WTC11 (cell line): ENCODE measurements around the gene ASB3. TPM values are rescaled to one million over a fixed set of nuclear protein-coding genes. Genes with fewer than 3 reads are reported as not detected.

Source experiments
- ATAC-seq: fragments of 200-7000 bp; cut with Tn5 transposase; 2 replicates; pipeline ENCODE4 v1.10.0; 2021; ENCODE audit warnings: mild to moderate bottlenecking, moderate library complexity
- CTCF ChIA-PET: fragments of 300-600 bp; sonication (Branson Sonifier 250); formaldehyde crosslinking; loops from one replicate; lab custom pipeline; 2021; ENCODE audit warnings: antibody characterized with exemption; lab: Charles Lee
- POLR2A ChIA-PET: fragments of 350-600 bp; sonication (Branson Sonifier 250); formaldehyde crosslinking; loops from one replicate; lab custom pipeline; 2021; ENCODE audit warnings: antibody characterized with exemption; lab: Charles Lee
- DNase-seq: peaks from one replicate; pipeline ENCODE4 v3.0.0; 2021; ENCODE audit warnings: low spot score
- H3K27ac Mint-ChIP-seq: 2 replicates; pipeline ENCODE4 v1.8.0; 2021; ENCODE audit warnings: mixed read lengths
- H3K27me3 Mint-ChIP-seq: 2 replicates; pipeline ENCODE4 v1.8.0; 2021; ENCODE audit warnings: low read depth, mild to moderate bottlenecking, moderate library complexity, mixed read lengths
- H3K36me3 Mint-ChIP-seq: 2 replicates; pipeline ENCODE4 v1.8.0; 2021; ENCODE audit warnings: mixed read lengths
- H3K4me1 Mint-ChIP-seq: 2 replicates; pipeline ENCODE4 v1.8.0; 2022; ENCODE audit warnings: mixed read lengths
- H3K4me3 Mint-ChIP-seq: 2 replicates; pipeline ENCODE4 v1.8.0; 2021; ENCODE audit warnings: mild to moderate bottlenecking, moderate library complexity, mixed read lengths
- H3K9me3 Mint-ChIP-seq: 2 replicates; pipeline ENCODE4 v1.8.0; 2021; ENCODE audit warnings: mixed read lengths
- ARID4B ChIP-seq: sonication (generic); formaldehyde crosslinking; IDR thresholded peaks from 2 replicates; pipeline ENCODE4 v1.8.0; 2023; ENCODE audit warnings: missing genetic modification reagents, mild to moderate bottlenecking, borderline replicate concordance
- ESRRA ChIP-seq: sonication (generic); formaldehyde crosslinking; IDR thresholded peaks from 2 replicates; pipeline ENCODE4 v1.8.1; 2022; ENCODE audit warnings: mild to moderate bottlenecking, missing genetic modification reagents, borderline replicate concordance
- FOXK1 ChIP-seq: sonication (generic); formaldehyde crosslinking; IDR thresholded peaks from 2 replicates; pipeline ENCODE4 v1.8.0; 2022; ENCODE audit warnings: mild to moderate bottlenecking, moderate library complexity, missing genetic modification reagents
- GTF2I ChIP-seq: fragments of 250-450 bp; sonication (Bioruptor Pico); conservative IDR thresholded peaks from 2 replicates; pipeline ENCODE4 v1.4.0; 2021; ENCODE audit warnings: mild to moderate bottlenecking
- IRF2 ChIP-seq: sonication (generic); formaldehyde crosslinking; IDR thresholded peaks from 2 replicates; pipeline ENCODE4 v1.8.0; 2022; ENCODE audit warnings: low read depth, missing genetic modification reagents, borderline replicate concordance
- NFYB ChIP-seq: sonication (generic); formaldehyde crosslinking; conservative IDR thresholded peaks from 2 replicates; pipeline ENCODE4 v1.8.0; 2022; ENCODE audit warnings: low read depth, missing genetic modification reagents
- PRRX2 ChIP-seq: fragments of 250-450 bp; sonication (Bioruptor Pico); IDR thresholded peaks from 2 replicates; pipeline ENCODE4 v1.8.0; 2021; ENCODE audit warnings: mild to moderate bottlenecking
- RORB ChIP-seq: fragments of 250-450 bp; sonication (Bioruptor Pico); IDR thresholded peaks from 2 replicates; pipeline ENCODE4 v1.9.0; 2021; ENCODE audit warnings: mild to moderate bottlenecking
- SMAD3 ChIP-seq: sonication (generic); formaldehyde crosslinking; IDR thresholded peaks from 2 replicates; pipeline ENCODE4 v1.8.0; 2022; ENCODE audit warnings: missing genetic modification reagents, mild to moderate bottlenecking, borderline replicate concordance
- ZBTB21 ChIP-seq: sonication (generic); formaldehyde crosslinking; IDR thresholded peaks from 2 replicates; pipeline ENCODE4 v1.8.1; 2023; ENCODE audit warnings: mild to moderate bottlenecking, missing genetic modification reagents, borderline replicate concordance
- ZBTB43 ChIP-seq: sonication (generic); formaldehyde crosslinking; IDR thresholded peaks from 2 replicates; pipeline ENCODE4 v1.8.1; 2023; ENCODE audit warnings: mild to moderate bottlenecking, missing genetic modification reagents
- ZNF232 ChIP-seq: sonication (generic); formaldehyde crosslinking; IDR thresholded peaks from 2 replicates; pipeline ENCODE4 v1.8.0; 2022; ENCODE audit warnings: mild to moderate bottlenecking, missing genetic modification reagents
- ZNF396 ChIP-seq: fragments of 250-450 bp; sonication (Bioruptor Pico); IDR thresholded peaks from 2 replicates; pipeline ENCODE4 v1.8.0; 2021; ENCODE audit warnings: mild to moderate bottlenecking, moderate library complexity, borderline replicate concordance
- ZNF671 ChIP-seq: fragments of 250-450 bp; sonication (Bioruptor Pico); IDR thresholded peaks from 2 replicates; pipeline ENCODE4 v1.8.0; 2021; ENCODE audit warnings: mild to moderate bottlenecking
- total RNA-seq: library from RNA; stranded (reverse); gene quantifications from 3 replicates; pipeline ENCODE4 v1.2.3, GENCODE V29; 2021
- TF ChIP-seq, protein P1 (sequence below): sonication (generic); formaldehyde crosslinking; IDR thresholded peaks from 2 replicates; pipeline ENCODE4 v1.8.0; 2022; ENCODE audit warnings: mild to moderate bottlenecking, missing genetic modification reagents
- TF ChIP-seq, protein P2 (sequence below): sonication (generic); formaldehyde crosslinking; IDR thresholded peaks from 2 replicates; pipeline ENCODE4 v1.8.1; 2022; ENCODE audit warnings: missing genetic modification reagents, borderline replicate concordance
- TF ChIP-seq, protein P3 (sequence below): fragments of 250-450 bp; sonication (Bioruptor Pico); IDR thresholded peaks from 2 replicates; pipeline ENCODE4 v1.9.0; 2021; ENCODE audit warnings: moderate library complexity, mild to moderate bottlenecking, inconsistent platforms, borderline replicate concordance
- TF ChIP-seq, protein P4 (sequence below): fragments of 250-450 bp; sonication (Bioruptor Pico); IDR thresholded peaks from 2 replicates; pipeline ENCODE4 v1.8.0; 2021; ENCODE audit warnings: mild to moderate bottlenecking

The ASB3 gene
- total RNA-seq, 1 experiment from 2014 or later, result 30.2 TPM

DNA sequence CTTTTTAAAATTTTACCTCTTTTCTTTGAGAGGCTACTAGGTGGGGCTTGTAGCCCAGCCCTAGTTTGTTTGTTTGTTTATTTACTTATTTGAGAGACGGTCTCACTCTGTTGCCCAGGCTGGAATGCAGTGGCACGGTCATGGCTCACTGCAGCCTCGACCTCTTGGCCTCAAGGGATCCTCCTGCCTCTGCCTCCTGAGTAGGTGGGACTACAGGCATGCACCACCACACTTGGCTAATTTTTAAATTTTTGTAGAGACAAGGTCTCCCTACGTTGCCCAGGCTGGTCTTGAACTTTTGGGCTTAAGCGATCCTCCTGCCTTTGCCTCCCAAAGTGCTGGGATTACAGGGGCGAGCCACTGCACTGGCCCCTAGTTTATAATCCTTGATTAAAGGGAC, 35.1 kb upstream of the ASB3 start (continued):
- no peak for TF ChIP-seq ARID4B
- no peak for TF ChIP-seq ZBTB43 (CRISPR knock-in tag)
- no peak for TF ChIP-seq ZNF396 (CRISPR knock-in tag)

DNA sequence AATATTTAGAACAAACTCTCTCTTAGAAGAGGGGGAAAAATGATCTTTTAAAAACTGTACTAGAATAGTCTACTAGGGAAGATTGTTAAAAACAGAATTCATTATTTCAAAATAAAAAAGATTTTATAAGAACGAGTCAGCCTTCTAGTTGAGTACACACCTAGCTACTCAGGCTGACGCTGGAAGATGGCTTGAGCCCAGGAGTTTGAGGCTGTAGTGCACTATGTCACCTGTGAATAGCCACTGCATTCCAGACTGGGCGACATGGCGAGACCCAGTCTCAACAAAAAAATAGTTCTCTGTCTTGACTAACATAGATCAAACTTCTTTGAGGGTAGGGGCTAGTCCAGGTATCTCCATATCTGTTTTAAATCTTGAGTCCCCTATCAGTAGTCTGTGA, 34.0 kb upstream of the ASB3 start:
- Mint-ChIP-seq H3K4me1 (peaks cover 9% of the 10 kb centered on the region), H3K27me3 (no peaks in the 10 kb centered on the region), H3K36me3 (peaks cover 5% of the 10 kb centered on the region), H3K9me3 (no peaks in the 10 kb centered on the region), H3K27ac (no peak overlapping the region), H3K4me3 (no peak overlapping the region)
- TF ChIP-seq PRRX2, result no peak
- TF ChIP-seq ZNF671 (CRISPR knock-in tag), result no peak
- TF ChIP-seq, protein P1, sequence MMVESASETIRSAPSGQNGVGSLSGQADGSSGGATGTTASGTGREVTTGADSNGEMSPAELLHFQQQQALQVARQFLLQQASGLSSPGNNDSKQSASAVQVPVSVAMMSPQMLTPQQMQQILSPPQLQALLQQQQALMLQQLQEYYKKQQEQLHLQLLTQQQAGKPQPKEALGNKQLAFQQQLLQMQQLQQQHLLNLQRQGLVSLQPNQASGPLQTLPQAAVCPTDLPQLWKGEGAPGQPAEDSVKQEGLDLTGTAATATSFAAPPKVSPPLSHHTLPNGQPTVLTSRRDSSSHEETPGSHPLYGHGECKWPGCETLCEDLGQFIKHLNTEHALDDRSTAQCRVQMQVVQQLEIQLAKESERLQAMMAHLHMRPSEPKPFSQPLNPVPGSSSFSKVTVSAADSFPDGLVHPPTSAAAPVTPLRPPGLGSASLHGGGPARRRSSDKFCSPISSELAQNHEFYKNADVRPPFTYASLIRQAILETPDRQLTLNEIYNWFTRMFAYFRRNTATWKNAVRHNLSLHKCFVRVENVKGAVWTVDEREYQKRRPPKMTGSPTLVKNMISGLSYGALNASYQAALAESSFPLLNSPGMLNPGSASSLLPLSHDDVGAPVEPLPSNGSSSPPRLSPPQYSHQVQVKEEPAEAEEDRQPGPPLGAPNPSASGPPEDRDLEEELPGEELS (CRISPR knock-in tag), result no peak
- TF ChIP-seq IRF2 (CRISPR knock-in tag), result no peak
- TF ChIP-seq FOXK1 (CRISPR knock-in tag), result no peak
- no peak for TF ChIP-seq NFYB
- TF ChIP-seq SMAD3 (CRISPR knock-in tag), result no peak
- TF ChIP-seq, protein P2, sequence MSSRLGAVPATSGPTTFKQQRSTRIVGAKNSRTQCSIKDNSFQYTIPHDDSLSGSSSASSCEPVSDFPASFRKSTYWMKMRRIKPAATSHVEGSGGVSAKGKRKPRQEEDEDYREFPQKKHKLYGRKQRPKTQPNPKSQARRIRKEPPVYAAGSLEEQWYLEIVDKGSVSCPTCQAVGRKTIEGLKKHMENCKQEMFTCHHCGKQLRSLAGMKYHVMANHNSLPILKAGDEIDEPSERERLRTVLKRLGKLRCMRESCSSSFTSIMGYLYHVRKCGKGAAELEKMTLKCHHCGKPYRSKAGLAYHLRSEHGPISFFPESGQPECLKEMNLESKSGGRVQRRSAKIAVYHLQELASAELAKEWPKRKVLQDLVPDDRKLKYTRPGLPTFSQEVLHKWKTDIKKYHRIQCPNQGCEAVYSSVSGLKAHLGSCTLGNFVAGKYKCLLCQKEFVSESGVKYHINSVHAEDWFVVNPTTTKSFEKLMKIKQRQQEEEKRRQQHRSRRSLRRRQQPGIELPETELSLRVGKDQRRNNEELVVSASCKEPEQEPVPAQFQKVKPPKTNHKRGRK (CRISPR knock-in tag), result no peak
- no peak for TF ChIP-seq RORB
- TF ChIP-seq ZBTB21 (CRISPR knock-in tag), result no peak
- no peak for TF ChIP-seq GTF2I (CRISPR knock-in tag)
- TF ChIP-seq, protein P3, sequence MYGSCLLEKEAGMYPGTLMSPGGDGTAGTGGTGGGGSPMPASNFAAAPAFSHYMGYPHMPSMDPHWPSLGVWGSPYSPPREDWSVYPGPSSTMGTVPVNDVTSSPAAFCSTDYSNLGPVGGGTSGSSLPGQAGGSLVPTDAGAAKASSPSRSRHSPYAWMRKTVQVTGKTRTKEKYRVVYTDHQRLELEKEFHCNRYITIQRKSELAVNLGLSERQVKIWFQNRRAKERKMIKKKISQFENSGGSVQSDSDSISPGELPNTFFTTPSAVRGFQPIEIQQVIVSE (CRISPR knock-in tag), result no peak
- no peak for TF ChIP-seq ZNF232 (CRISPR knock-in tag)
- TF ChIP-seq, protein P4, sequence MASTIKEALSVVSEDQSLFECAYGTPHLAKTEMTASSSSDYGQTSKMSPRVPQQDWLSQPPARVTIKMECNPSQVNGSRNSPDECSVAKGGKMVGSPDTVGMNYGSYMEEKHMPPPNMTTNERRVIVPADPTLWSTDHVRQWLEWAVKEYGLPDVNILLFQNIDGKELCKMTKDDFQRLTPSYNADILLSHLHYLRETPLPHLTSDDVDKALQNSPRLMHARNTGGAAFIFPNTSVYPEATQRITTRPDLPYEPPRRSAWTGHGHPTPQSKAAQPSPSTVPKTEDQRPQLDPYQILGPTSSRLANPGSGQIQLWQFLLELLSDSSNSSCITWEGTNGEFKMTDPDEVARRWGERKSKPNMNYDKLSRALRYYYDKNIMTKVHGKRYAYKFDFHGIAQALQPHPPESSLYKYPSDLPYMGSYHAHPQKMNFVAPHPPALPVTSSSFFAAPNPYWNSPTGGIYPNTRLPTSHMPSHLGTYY (CRISPR knock-in tag), result no peak
- TF ChIP-seq ESRRA (CRISPR knock-in tag), result no peak
- DNase-seq, result no peak
- ChIA-PET CTCF (no interaction called here), POLR2A (no interaction called here)
- no peak for ATAC-seq
